Mesendoderm (in vitro differentiated cells): ENCODE measurements around the gene MDM2.
A peak's percentile ranks its signal among the peaks of the same experiment; 100 is the strongest.
"Not testable (repeated sequence)": the region's sequence is repeated elsewhere in the genome, so short reads cannot be mapped to it uniquely, and the experiment has no call there.

ENCODE experiments used
- DNase-seq: peaks from one replicate; pipeline ENCODE4 v3.0.0; 2013
- H2AK5ac ChIP-seq: 2 replicates; pipeline ENCODE4 v1.6.1; 2013; ENCODE audit warnings: low read length, inconsistent platforms
- H2BK120ac ChIP-seq: 2 replicates; pipeline ENCODE4 v1.6.1; 2013; ENCODE audit warnings: low read depth, mild to moderate bottlenecking, low read length, moderate library complexity, mixed read lengths
- H2BK15ac ChIP-seq: replicated peaks from 2 replicates; pipeline ENCODE4 v1.6.1; 2013; ENCODE audit warnings: low read depth, mild to moderate bottlenecking, moderate library complexity
- H2BK5ac ChIP-seq: 2 replicates; pipeline ENCODE4 v1.6.1; 2013; ENCODE audit warnings: low read length, inconsistent platforms
- H3K18ac ChIP-seq: 2 replicates; pipeline ENCODE4 v1.6.1; 2013; ENCODE audit warnings: mild to moderate bottlenecking, low read length, mixed read lengths
- H3K23ac ChIP-seq: one replicate; pipeline ENCODE4 v1.6.1; 2013; ENCODE audit warnings: low read length
- H3K27ac ChIP-seq: 2 replicates; pipeline ENCODE4 v1.5.1; 2013; ENCODE audit warnings: low read depth, mild to moderate bottlenecking, inconsistent platforms, low read length, moderate library complexity
- H3K27me3 ChIP-seq: 2 replicates; pipeline ENCODE4 v1.6.1; 2013; ENCODE audit warnings: low read length, control low read depth, mild to moderate bottlenecking, inconsistent platforms; ENCODE audit not compliant: insufficient read depth, poor library complexity
- H3K36me3 ChIP-seq: 2 replicates; pipeline ENCODE4 v1.6.1; 2013; ENCODE audit warnings: low read length, inconsistent platforms; ENCODE audit not compliant: control insufficient read depth, insufficient read depth
- H3K4ac ChIP-seq: one replicate; pipeline ENCODE4 v1.6.1; 2013; ENCODE audit warnings: low read depth, mild to moderate bottlenecking, low read length, moderate library complexity
- H3K4me1 ChIP-seq: 2 replicates; pipeline ENCODE4 v1.6.1; 2013; ENCODE audit warnings: low read depth, low read length, inconsistent platforms; ENCODE audit not compliant: control insufficient read depth
- H3K4me2 ChIP-seq: 2 replicates; pipeline ENCODE4 v1.6.1; 2013; ENCODE audit warnings: low read length
- H3K4me3 ChIP-seq: 2 replicates; pipeline ENCODE4 v1.5.1; 2013; ENCODE audit warnings: mild to moderate bottlenecking, low read length
- H3K56ac ChIP-seq: one replicate; pipeline ENCODE4 v1.6.1; 2013; ENCODE audit warnings: low read length
- H3K79me1 ChIP-seq: 2 replicates; pipeline ENCODE4 v1.6.1; 2013; ENCODE audit warnings: low read length, inconsistent platforms
- H3K79me2 ChIP-seq: 2 replicates; pipeline ENCODE4 v1.6.1; 2013; ENCODE audit warnings: mild to moderate bottlenecking, low read length; ENCODE audit not compliant: control insufficient read depth, insufficient read depth
- H3K9ac ChIP-seq: 2 replicates; pipeline ENCODE4 v1.6.1; 2013; ENCODE audit warnings: low read length, inconsistent platforms
- H4K5ac ChIP-seq: one replicate; pipeline ENCODE4 v1.6.1; 2013; ENCODE audit warnings: low read length
- H4K8ac ChIP-seq: one replicate; pipeline ENCODE4 v1.6.1; 2013; ENCODE audit warnings: low read depth, mild to moderate bottlenecking, control low read depth, low read length, moderate library complexity
- WGBS: extraction: QIAGEN DNeasy Blood & Tissue Kit; methylation state at CpG from one replicate; pipeline ENCODE4 v1.1.7; 2013; ENCODE audit warnings: low lambda C conversion rate, missing lambda C conversion rate; ENCODE audit not compliant: insufficient coverage; ENCODE audit errors: extremely low coverage; 5-methylcytosine and 5-hydroxymethylcytosine counted together

Gene MDM2

DNA sequence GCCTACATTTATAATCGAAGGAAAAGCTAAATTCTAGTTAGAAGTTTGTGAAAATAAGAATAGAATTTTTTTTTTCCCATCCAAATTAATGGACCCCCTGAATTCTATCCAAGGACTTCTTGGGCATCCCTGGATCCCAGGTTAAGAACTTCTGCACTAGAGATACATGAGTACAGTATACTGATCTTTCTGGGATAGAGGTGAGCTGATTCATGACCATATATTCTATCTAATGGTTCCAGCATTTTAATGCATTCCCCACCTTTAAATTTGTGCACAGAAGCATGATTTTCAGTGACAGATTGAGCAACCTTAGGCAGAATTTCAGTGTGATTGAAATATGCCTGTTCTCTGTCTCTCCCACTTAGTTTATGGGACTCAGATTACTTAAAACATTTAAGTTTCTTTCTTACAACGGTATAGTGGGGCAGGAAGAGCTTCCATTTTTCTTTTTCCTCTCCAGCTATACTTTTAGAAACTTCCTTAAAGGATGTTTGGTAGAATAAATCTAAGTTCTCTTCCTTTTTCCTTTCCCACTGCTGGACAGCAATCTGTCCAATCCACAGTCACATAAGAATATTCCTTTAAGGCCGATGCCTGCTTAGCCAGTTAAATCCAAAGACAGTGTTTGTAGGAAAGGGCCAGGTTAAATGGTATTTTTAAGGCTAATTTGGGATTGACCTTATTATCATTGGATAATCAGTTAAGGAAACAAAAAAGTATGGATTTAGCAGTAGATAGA lies 6.7 kb downstream of the MDM2 start:
- Histone ChIP-seq H4K8ac (no peak overlapping the region), H3K18ac (no peak overlapping the region), H3K27ac (no peak overlapping the region), H3K36me3 (peaks cover 2% of the 10 kb centered on the region), H3K27me3 (no peaks in the 10 kb centered on the region), H3K56ac (no peak overlapping the region), H3K23ac (no peak overlapping the region), H3K79me2 (no peaks in the 10 kb centered on the region), H2AK5ac (no peak overlapping the region), H3K4me1 (no peaks in the 10 kb centered on the region), H3K4ac (no peak overlapping the region), H2BK5ac (no peak overlapping the region), H2BK15ac (no peak overlapping the region), H2BK120ac (no peak overlapping the region), H3K4me2 (no peak overlapping the region), H3K9ac (no peak overlapping the region), H3K79me1 (peaks cover 2% of the 10 kb centered on the region), H4K5ac (no peak overlapping the region), H3K4me3 (no peak overlapping the region)
- no CpG with 5 or more reads among the region's 3 CpGs for WGBS
- DNase-seq: no peak

DNA sequence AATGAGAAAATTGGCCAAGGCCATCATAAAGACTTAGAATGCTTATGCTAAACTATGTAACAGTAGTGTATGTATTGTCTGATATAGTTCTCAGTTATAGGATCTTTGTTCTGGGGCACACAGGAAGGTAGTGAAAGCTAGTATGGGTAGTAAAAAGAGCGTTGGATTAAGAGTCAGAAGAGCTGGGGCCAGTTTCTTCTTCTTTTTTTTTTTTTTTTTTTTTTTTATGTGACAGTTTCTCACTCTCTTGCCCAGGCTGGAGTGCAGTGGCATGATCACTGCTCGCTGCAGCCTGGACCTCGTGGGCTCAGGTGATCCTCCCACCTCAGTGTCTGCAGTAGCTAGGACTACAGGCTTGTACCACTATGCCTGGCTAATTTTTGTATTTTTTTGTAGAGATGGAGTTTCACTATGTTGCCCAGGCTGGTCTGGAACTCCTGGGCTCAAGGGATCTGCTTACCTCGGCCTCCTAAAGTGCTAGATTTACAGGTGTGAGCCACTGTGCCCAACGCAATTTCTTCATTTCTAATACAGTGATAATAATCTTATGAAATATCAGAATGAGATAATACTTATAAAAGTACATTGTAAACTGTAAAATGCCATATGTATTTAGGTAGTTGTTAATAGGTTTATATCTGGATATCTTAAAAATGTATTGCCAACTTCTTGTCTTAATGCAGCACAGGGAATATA lies 7.4 kb downstream of the MDM2 start:
- H3K79me1 ChIP-seq: peaks cover 2% of the 10 kb centered on the region
- no peaks in the 10 kb centered on the region for H3K79me2 ChIP-seq
- WGBS: no CpG with 5 or more reads among the region's 5 CpGs
- H2BK5ac ChIP-seq: no peak overlapping the region
- H3K4ac ChIP-seq: no peak overlapping the region
- H2BK15ac ChIP-seq: no peak overlapping the region
- H3K4me3 ChIP-seq: no peak overlapping the region
- no peak overlapping the region for H4K5ac ChIP-seq
- H3K56ac ChIP-seq: no peak overlapping the region
- H4K8ac ChIP-seq: no peak overlapping the region
- no peak for DNase-seq
- H3K9ac ChIP-seq: no peak overlapping the region
- H3K23ac ChIP-seq: no peak overlapping the region
- peaks cover 2% of the 10 kb centered on the region for H3K36me3 ChIP-seq
- H2AK5ac ChIP-seq: no peak overlapping the region
- H3K4me1 ChIP-seq: no peaks in the 10 kb centered on the region
- no peak overlapping the region for H3K27ac ChIP-seq
- no peak overlapping the region for H2BK120ac ChIP-seq
- no peak overlapping the region for H3K4me2 ChIP-seq
- H3K27me3 ChIP-seq: no peaks in the 10 kb centered on the region
- H3K18ac ChIP-seq: no peak overlapping the region

DNA sequence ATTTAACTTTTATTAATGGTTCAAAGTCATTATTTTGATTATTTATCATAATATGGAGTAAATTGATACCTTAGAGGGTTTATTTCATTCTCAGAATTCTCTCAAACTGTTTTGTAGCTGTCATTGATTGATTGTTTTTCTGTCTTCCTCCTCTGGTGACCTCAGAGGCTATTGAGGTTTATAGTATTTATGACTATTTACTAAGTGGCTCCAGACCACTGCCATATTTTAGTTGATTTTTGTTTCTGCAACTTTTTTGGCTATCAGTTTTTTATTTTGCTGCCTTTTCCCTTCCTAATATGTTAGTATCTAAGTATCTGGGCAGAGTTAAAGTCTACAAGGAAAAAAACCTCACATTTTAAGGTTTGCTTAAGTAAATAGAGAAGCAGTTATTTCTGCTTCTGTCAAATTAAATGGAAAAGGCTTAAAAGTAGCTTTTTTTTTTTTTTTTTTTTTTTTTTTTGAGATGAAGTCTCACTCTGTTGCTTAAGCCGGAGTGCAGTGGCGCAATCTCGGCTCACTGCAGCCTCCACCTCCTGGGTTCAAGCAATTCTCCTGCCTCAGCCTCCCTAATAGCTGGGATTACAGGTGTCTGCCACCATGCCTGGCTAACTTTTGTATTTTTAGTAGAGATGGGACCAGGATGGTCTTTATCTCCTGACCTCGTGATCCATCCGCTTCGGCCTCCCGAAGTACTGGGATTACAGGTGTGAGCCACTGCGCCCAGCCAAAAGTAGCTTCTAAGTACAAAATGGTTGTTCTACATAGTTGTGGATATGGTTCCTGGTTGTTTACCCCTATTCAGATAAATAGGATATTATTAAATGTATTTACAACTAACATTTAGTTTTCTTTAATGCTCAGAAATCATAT lies 8.2 kb downstream of the MDM2 start:
- Histone ChIP-seq H3K18ac (no peak overlapping the region), H3K23ac (no peak overlapping the region), H4K8ac (no peak overlapping the region), H2AK5ac (no peak overlapping the region), H3K36me3 (peaks cover 2% of the 10 kb centered on the region), H3K56ac (no peak overlapping the region), H3K79me1 (peaks cover 2% of the 10 kb centered on the region), H2BK15ac (no peak overlapping the region), H3K4ac (no peak overlapping the region), H3K4me2 (no peak overlapping the region), H3K4me1 (no peaks in the 10 kb centered on the region), H3K4me3 (no peak overlapping the region), H3K9ac (no peak overlapping the region), H3K27me3 (no peaks in the 10 kb centered on the region), H3K27ac (no peak overlapping the region), H3K79me2 (no peaks in the 10 kb centered on the region), H2BK5ac (no peak overlapping the region), H2BK120ac (no peak overlapping the region), H4K5ac (no peak overlapping the region)
- WGBS: no CpG with 5 or more reads among the region's 8 CpGs
- DNase-seq: no peak

DNA sequence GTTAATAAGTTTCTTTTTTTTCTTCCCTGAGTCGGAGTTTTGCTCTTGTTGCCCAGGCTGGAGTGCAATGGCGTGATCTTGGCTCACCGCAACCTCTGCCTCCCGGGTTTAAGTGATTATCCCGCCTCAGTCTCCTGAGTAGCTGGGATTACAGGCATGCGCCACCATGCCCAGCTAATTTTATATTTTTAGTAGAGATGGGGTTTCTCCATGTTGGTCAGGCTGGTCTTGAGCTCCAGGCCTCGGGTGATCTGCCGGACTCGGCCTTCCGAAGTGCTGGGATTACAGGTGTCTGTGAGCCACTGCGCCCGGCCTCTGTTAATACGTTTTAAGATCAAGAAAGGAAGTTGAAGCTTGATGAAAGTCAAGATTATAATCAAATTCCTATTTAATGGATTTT lies 11.5 kb downstream of the MDM2 start:
- H3K18ac ChIP-seq, H3K27me3 ChIP-seq, H3K36me3 ChIP-seq, H3K56ac ChIP-seq, H3K79me1 ChIP-seq, H3K4me1 ChIP-seq, H3K27ac ChIP-seq, H2BK15ac ChIP-seq, H2AK5ac ChIP-seq, H3K4ac ChIP-seq, H3K4me2 ChIP-seq, H3K4me3 ChIP-seq, H4K5ac ChIP-seq, H3K23ac ChIP-seq, H3K79me2 ChIP-seq, H3K9ac ChIP-seq, H2BK120ac ChIP-seq, H2BK5ac ChIP-seq, DNase-seq, H4K8ac ChIP-seq: not testable (repeated sequence)
- no CpG with 5 or more reads among the region's 13 CpGs for WGBS

DNA sequence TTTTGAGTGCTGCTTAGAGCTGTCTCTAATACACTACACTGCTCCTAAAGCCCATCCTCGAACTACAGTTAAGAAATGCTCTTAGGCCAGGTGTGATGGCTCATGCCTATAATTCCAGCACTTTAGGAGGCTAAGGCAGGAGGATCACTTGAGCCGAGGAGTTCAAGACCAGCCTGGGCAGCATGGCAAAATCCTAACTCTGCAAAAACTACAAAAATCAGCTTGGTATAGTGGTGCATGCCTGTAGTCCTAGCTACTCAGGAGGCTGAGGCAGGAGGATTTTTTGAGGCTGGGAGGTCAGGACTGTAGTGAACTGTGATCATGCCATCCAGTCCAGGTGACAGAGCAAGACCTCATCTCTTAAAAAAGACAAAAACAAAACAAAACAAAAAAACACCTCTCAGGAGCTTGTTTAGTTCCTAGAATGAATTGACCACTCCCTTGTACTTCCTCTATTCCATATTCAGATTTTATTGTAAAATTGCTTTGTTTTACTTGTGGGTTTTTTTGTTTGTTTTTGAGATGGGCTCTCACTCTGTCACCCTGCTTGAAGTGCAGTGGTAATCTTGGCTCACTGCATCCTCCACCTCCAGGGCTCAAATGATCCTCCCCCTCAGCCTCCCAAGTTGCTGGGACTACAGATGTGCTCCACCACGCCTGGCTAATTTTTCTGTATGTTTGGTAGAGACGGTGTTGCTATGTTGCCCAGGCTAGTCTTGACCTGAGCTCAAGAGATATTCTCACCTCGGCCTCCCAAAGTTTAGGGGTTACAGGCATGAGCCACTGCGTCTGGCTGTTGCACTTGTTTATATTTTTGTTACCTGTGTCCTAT lies 13.6 kb downstream of the MDM2 start:
- no peak overlapping the region for H2BK15ac ChIP-seq
- peak; percentile 39 for DNase-seq
- H3K79me1 ChIP-seq: peaks cover 2% of the 10 kb centered on the region
- H3K27me3 ChIP-seq: no peaks in the 10 kb centered on the region
- peaks cover 7% of the 10 kb centered on the region for H3K36me3 ChIP-seq
- no peak overlapping the region for H2BK120ac ChIP-seq
- WGBS: no CpG with 5 or more reads among the region's 6 CpGs
- no peak overlapping the region for H2BK5ac ChIP-seq
- no peak overlapping the region for H4K5ac ChIP-seq
- H4K8ac ChIP-seq: no peak overlapping the region
- peaks cover 2% of the 10 kb centered on the region for H3K79me2 ChIP-seq
- no peak overlapping the region for H3K4ac ChIP-seq
- no peak overlapping the region for H3K4me2 ChIP-seq
- no peak overlapping the region for H3K56ac ChIP-seq
- no peak overlapping the region for H3K9ac ChIP-seq
- H2AK5ac ChIP-seq: no peak overlapping the region
- H3K4me1 ChIP-seq: no peaks in the 10 kb centered on the region
- no peak overlapping the region for H3K27ac ChIP-seq
- no peak overlapping the region for H3K4me3 ChIP-seq
- no peak overlapping the region for H3K18ac ChIP-seq
- H3K23ac ChIP-seq: no peak overlapping the region
